COLO829 (cell line): ENCODE results near the gene ZFPM1.

ENCODE experiments used
- DNase-seq: peaks from one replicate; pipeline ENCODE4 v3.0.0; 2012; ENCODE audit warnings: low spot score

ZFPM1 gene

DNA sequence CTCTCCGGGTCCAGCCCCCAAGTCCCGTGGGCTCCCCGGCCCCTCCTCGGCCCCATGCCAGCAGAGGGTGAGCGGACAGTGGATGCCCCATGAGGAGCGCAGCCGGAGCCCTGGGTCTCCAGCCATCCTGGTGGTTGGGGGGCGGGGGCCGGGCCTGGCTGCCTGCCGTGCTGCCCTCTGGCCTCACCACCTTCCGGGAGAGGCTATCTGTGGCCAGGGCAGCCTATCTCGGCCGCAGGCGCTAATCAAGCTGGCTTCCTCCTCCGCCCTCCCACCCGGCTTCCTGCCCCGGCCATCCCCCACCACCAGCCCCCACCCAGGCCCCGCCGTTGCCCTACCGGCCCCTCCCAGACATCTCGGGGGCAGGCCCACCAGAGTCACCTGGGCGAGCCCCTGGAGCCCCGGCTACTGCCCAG lies 46.8 kb downstream of the ZFPM1 start:
- no peak for DNase-seq

GRCh38 chr16:88500255-88500661 lies 47.2 kb downstream of the ZFPM1 start:
- no peak for DNase-seq

DNA sequence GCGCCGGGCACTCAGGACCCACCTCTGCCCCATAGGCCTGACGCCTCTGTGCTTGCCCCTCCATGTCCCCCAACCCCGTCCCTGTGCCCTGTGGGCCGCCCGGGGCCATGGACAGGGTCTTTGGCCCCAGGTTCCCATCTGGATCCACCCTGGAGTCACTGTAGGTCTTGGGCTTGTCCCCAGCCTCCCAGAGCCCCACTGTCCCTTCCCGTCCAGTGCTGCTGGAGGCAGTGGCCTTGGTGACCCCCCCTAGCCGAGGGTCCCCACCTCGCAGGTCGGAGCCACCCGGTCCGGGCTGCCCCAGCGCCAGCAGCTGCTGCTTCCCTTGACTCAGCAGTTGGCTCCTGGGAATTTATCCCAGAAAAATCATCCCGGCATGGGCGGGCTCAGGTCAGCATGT lies 49.3 kb downstream of the ZFPM1 start:
- DNase-seq, result no peak

DNA sequence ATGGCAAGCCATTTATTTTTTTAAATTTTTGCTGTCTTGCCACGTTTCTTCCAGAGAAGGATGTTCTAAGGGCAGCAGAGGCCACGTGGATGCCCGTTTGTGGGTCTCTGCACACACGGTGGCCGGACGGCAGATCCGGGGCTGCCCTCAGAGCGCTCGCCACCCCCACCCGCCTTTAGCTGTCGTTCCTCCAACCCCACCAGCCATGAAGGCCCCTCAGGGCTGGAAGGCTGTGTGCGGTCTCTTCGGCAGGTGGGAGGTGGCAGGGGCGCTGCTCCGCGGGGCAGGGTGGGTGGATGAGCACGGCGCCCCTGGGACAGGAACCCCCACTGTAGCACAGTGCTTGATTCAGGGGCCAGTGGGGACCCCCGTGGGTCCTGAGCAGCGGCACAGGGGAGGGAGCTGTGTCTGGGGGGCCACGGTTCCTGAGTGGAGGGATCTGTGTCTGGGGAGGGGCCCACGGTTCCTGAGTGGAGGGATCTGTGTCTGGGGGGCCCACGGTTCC lies 49.7 kb downstream of the ZFPM1 start:
- DNase-seq, result no peak

GRCh38 chr16:88503374-88503770 lies 50.3 kb downstream of the ZFPM1 start:
- no peak for DNase-seq

- no peak for DNase-seq
Measured at GRCh38 chr16:88503771-88504488, 50.9 kb downstream of the ZFPM1 start.

- no peak for DNase-seq
Measured at GRCh38 chr16:88504489-88505404, 51.7 kb downstream of the ZFPM1 start.

GRCh38 chr16:88505405-88506082 lies 52.5 kb downstream of the ZFPM1 start:
- DNase-seq, result no peak

DNA sequence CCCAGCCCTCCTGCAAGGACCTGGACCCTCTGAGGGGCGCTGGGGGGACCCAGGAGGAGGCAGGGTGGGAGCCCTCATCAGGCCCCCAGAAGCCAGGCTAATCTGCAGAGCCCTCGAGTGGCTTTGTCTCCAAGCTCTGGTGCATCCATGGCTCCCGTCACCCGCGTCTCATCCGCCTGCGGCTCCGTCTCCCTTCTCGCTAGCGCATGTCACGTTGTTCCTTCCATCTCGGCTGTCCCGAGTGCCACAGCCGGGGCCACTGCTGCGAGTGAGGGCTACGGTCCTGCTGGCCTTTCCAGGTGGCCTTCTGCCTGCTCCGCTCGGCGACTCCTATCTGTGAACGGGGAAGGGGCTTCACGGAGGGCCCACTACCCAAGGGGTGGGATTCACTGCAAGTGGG lies 53.6 kb downstream of the ZFPM1 start:
- no peak for DNase-seq

GRCh38 chr16:88507231-88507743 lies 54.2 kb downstream of the ZFPM1 start:
- DNase-seq, result no peak

- no peak for DNase-seq
Measured at GRCh38 chr16:88508376-88508867, 55.3 kb downstream of the ZFPM1 start.

- no peak for DNase-seq
Measured at GRCh38 chr16:88508868-88509748, 56.0 kb downstream of the ZFPM1 start.

- no peak for DNase-seq
Measured at GRCh38 chr16:88509749-88510069, 56.6 kb downstream of the ZFPM1 start.

DNA sequence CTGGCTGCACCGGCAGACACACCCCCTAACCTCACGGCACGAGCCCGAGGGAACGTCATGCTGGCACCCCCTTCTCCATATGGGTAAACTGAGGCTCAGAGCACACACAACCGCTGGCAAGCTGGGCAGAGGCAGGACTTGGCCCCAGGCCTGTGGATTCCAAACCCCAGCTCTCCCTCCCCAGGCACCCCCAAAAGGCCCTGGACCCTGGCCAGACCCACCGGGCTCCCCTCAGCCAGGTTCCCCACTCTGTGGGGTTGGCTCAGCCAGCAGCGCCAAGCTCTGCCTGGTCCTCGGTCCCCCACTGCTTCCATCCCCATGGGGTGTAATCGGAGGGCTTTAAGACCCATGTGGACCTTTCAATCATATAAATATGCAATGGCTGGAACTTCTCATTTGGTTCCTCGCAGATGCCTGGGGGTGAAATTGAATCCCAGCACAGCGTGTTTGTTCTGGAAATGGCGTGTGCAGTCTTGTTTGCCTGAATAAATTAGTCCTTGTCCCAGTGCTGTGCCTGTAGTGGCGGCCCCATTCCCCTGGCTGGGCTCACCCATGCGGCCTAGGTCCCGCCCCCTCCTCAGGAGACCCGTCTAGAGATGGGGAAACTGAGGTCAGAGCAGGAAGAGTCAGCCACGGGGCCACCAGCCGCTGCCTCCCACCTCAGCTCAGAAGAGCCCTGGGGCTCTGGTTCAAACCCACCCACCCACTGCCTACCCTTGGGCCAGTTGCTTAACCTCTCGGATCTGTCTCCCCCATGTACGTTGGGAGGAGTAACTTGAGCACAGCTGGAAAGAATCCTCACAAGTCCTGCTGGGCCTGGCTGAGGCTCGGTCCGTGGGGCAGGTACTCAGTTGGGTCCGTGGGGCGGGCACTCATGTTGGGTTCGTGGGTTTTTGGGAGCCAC lies 57.3 kb downstream of the ZFPM1 start:
- DNase-seq, result no peak

- DNase-seq, result no peak
Measured at GRCh38 chr16:88511060-88511459, 58.0 kb downstream of the ZFPM1 start.

- no peak for DNase-seq
Measured at GRCh38 chr16:88511906-88512305, 58.8 kb downstream of the ZFPM1 start.

GRCh38 chr16:88512728-88513696 lies 59.9 kb downstream of the ZFPM1 start:
- no peak for DNase-seq

DNA sequence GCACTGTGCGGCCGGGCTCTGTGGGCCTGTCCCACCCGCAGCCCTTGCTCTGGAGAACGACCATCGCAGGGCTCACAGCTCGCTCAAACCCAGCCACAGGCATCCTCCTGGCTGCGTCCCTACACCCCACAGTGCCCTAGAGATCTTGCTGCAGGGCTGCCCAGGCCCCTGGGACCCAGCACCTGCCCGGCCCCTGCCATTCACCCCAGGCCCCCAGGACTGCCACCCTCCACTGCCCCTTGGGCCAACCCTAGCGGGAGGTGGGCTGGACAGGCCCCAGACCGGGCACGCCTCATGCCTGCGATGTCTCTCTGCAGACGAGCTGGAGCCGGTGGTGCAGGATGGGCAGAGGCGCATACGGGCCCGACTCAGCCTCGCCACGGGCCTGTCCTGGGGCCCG lies 61.0 kb downstream of the ZFPM1 start:
- no peak for DNase-seq
